Measurements from ENCODE around the gene SQSTM1. TPM values are rescaled to one million over a fixed set of nuclear protein-coding genes. Genes with fewer than 3 reads are reported as not detected.
A peak's percentile ranks its signal among the peaks of the same experiment; 100 is the strongest.

Gene SQSTM1
- total RNA-seq, 2 experiments from 2014 or later: 79.6 to 93.0 TPM

DNA sequence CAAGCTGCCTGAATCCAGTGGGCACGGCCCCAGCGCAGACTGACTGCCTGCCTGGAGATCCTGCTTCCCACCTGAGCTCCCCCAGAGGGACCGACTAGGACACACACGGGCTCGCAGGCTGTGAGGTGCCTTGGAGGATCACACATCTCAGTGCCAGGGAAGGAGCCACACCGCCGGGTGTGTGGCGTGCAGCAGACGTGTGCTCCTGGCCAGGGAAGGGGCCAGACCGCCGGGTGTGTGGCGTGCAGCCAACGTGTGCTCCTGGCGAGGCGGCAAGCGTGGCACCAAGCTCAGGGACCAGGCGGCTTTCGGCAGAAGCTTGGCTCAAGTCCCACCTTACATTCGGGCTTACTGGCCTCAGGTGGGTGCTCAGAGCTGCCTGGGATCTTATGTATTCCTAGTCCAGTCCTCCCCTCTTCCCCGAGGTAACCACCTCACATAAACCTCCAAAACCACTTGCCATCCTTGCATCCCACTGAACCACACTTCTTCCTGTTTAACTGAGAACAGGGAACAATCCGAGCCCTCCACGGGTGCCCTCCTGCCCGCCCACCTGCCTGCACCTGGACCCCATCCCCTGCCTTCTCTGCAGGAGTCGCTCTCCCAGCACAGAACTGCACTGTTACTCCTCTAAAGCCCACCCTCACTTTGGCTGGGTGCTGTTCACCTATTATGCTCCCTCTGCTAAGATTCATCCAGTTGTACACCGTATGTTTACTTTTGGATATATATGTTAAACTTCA lies 60.3 kb downstream of the SQSTM1 start:
- Mint-ChIP-seq H3K4me1 (peaks cover 2% of the 10 kb centered on the region), H3K27ac (no peak overlapping the region), H3K36me3 (ENCODE audit: low read depth) (peaks cover 55% of the 10 kb centered on the region), H3K27me3 (no peaks in the 10 kb centered on the region), H3K4me3 (no peak overlapping the region), H3K9me3 (peaks cover 15% of the 10 kb centered on the region)
- no peak for DNase-seq
- ChIA-PET CTCF (interaction anchor here (0.6 to 1.1 kb wide), 3 partner anchors 15 to 494 kb away, joined by 3 to 4 read pairs (median 4); partner anchors contain the start of gene TBC1D9B), POLR2A (no interaction called here)

DNA sequence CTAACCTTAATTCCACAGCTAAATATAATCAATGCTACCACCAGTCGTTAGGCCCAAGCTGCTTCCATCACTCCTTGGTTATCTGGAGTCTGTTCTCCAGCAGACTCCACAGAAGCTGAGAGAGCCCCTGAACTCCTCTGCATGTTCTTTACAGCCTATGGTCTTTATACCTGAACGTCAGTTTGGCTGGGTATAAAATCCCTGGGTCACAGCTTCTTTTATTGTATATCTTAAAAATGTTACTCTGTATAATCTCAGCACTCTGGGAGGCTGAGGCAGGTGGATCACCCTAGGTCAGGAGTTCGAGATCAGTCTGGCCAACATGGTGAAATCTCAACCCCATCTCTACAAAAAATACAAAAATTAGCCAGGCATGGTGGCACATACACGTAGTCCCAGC lies 61.6 kb downstream of the SQSTM1 start:
- H3K27me3 Mint-ChIP-seq: no peaks in the 10 kb centered on the region
- peaks cover 15% of the 10 kb centered on the region for H3K9me3 Mint-ChIP-seq
- peaks cover 2% of the 10 kb centered on the region for H3K4me1 Mint-ChIP-seq
- ChIA-PET CTCF (interaction anchor here (0.6 to 1.5 kb wide), 3 partner anchors 13 to 34 kb away, joined by 3 to 4 read pairs (median 3); partner anchors contain the start of gene TBC1D9B), POLR2A (interaction anchor here (0.6 kb wide), 1 partner anchor 157 kb away, joined by 3 read pairs; no protein-coding TSS in a partner anchor)
- H3K4me3 Mint-ChIP-seq: no peak overlapping the region
- H3K36me3 Mint-ChIP-seq (ENCODE audit: low read depth): peaks cover 65% of the 10 kb centered on the region
- no peak for DNase-seq
- H3K27ac Mint-ChIP-seq: no peak overlapping the region

DNA sequence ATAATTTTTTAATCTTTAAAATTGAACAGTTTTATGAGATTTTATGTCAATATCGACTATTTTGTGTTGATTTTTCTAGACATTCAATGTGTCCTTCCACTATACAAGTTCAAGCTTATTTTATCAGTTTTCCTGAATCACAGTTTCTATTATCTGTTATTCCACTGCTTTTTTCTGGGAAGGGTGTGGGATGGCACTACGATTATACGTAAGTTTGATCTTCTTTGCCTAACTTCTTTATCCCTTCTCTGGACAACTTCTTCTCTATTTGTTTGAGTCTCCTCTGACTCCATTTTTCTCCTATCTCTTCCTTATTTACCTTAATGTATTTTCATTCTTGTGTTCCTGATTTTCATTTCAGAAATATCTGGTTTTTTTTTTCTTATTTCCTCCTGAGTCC lies 62.5 kb downstream of the SQSTM1 start:
- Mint-ChIP-seq H3K4me1 (no peaks in the 10 kb centered on the region), H3K9me3 (peaks cover 15% of the 10 kb centered on the region), H3K27ac (no peak overlapping the region), H3K36me3 (ENCODE audit: low read depth) (peaks cover 66% of the 10 kb centered on the region), H3K4me3 (no peak overlapping the region), H3K27me3 (no peaks in the 10 kb centered on the region)
- no peak for DNase-seq
- POLR2A ChIA-PET: no interaction called here
- CTCF ChIA-PET: interaction anchor here (1.5 kb wide), 1 partner anchor 14 kb away, joined by 3 read pairs; no protein-coding TSS in a partner anchor

- Mint-ChIP-seq H3K4me3 (no peak overlapping the region), H3K9me3 (peaks cover 15% of the 10 kb centered on the region), H3K4me1 (no peaks in the 10 kb centered on the region), H3K27me3 (no peaks in the 10 kb centered on the region), H3K27ac (no peak overlapping the region), H3K36me3 (ENCODE audit: low read depth) (peaks cover 74% of the 10 kb centered on the region)
- ChIA-PET POLR2A (no interaction called here), CTCF (interaction anchor here (1.5 kb wide), 1 partner anchor 29 kb away, joined by 4 read pairs; no protein-coding TSS in a partner anchor)
- DNase-seq: no peak
Measured at GRCh38 chr5:179885491-179886090, 64.9 kb downstream of the SQSTM1 start.

DNA sequence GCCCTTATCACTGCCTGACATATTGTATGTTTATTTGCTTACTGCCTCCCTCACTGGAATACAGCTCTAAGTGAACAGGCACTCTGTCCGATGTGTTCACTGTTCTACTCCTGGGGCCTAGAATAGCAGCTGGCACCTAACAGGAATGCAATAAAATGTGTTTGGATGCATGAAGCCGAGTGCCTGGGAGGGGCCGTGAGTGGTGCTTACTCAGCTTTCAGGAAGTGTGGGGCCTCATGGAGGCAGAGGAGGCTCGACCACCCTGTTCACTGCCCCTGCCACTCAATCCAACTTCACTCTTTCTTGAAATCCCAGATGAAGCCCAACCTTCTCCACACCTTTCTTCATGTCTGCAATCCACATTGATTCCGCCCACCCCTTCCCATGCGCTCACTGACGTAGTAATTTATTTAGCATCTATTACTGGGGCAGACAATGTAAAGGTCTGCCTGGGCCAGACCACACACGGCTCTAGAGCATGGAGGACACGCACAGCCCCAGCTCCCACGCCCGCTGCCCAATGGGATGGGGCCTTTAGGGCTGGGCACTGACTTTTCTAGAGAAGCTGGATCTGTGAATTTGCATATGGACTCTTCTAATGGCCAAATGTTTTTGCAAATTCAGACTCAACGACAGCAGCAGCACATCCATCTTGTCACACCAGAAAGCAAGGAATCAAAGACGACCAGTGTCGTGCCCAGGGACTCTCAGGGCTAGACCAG lies 65.6 kb downstream of the SQSTM1 start:
- Mint-ChIP-seq H3K27me3 (no peaks in the 10 kb centered on the region), H3K9me3 (peaks cover 15% of the 10 kb centered on the region), H3K36me3 (ENCODE audit: low read depth) (peaks cover 71% of the 10 kb centered on the region), H3K4me1 (no peaks in the 10 kb centered on the region), H3K4me3 (no peak overlapping the region), H3K27ac (no peak overlapping the region)
- ChIA-PET POLR2A (no interaction called here), CTCF (interaction anchor here (1.0 to 1.5 kb wide), 2 partner anchors 8 to 29 kb away, joined by 3 to 4 read pairs; no protein-coding TSS in a partner anchor)
- no peak for DNase-seq

DNA sequence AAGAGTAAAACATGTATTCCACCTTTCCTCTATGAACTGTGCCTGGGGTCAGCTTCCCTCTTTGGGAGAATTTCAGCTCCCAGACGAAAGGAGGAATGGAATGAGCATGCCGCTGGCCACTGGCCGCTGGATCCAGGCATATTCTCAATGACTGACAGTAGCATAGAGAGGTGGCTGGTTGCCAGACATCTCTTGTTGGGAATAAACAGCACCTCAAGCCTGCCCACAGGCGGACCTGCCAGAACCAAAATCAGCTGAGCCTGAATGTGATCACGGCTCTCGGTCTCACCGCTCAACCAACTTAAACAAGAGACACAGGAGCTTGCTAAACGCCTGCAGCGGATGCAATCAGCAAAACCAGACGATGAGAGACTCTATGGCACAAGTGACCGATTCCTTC lies 66.4 kb downstream of the SQSTM1 start:
- no peak overlapping the region for H3K4me3 Mint-ChIP-seq
- no peak overlapping the region for H3K27ac Mint-ChIP-seq
- peaks cover 14% of the 10 kb centered on the region for H3K9me3 Mint-ChIP-seq
- H3K36me3 Mint-ChIP-seq (ENCODE audit: low read depth): peaks cover 66% of the 10 kb centered on the region
- H3K4me1 Mint-ChIP-seq: no peaks in the 10 kb centered on the region
- H3K27me3 Mint-ChIP-seq: no peaks in the 10 kb centered on the region
- CTCF ChIA-PET: interaction anchor here (0.8 to 1.5 kb wide), 3 partner anchors 9 to 28 kb away, joined by 3 to 4 read pairs (median 3); no protein-coding TSS in a partner anchor
- no peak for DNase-seq
- POLR2A ChIA-PET: no interaction called here

Small RNAs within 50 kb of the gene (microRNA-seq; reads per million reads assigned to microRNA genes)
- gene MIR1229 (ENCODE audit: borderline microRNAs expressed, borderline replicate concordance): 3.2 reads per million, percentile 19 among the genes with 10 or more reads in this experiment

Other genes starting within 250 kb of the SQSTM1 start
- gene HNRNPH1, start 197.2 kb upstream of the SQSTM1 start, total RNA-seq: 100 to 1,000 TPM; 895 to 954 TPM
- under 1 TPM; 0.35 to 0.44 TPM for gene CBY3, start 139.9 kb upstream of the SQSTM1 start, total RNA-seq
- gene CANX, start 121.9 kb upstream of the SQSTM1 start, total RNA-seq: 100 to 1,000 TPM; 369 to 418 TPM
- 10 to 100 TPM; 34.3 to 34.9 TPM for gene MAML1, start 88.1 kb upstream of the SQSTM1 start, total RNA-seq
- 1 to 10 TPM; 1.4 to 2.5 TPM for gene LTC4S, start 26.9 kb upstream of the SQSTM1 start, total RNA-seq
- gene MGAT4B, start 14.0 kb upstream of the SQSTM1 start, total RNA-seq: 10 to 100 TPM; 86.2 to 87.7 TPM
- 10 to 100 TPM; 11.7 to 16.8 TPM for gene MRNIP, start 37.9 kb downstream of the SQSTM1 start, total RNA-seq
- 10 to 100 TPM; 86.4 to 92.9 TPM for gene TBC1D9B, start 87.0 kb downstream of the SQSTM1 start, total RNA-seq